GM18868 (cell line): Measurements from ENCODE around the gene TUBGCP6.

Source experiments
- ATAC-seq: cut with Tn5 transposase; IDR thresholded peaks from one replicate; pipeline ENCODE4 v1.9.1; 2021; ENCODE audit warnings: mild to moderate bottlenecking, moderate library complexity; ENCODE audit not compliant: unreplicated experiment

TUBGCP6 gene, protein sequence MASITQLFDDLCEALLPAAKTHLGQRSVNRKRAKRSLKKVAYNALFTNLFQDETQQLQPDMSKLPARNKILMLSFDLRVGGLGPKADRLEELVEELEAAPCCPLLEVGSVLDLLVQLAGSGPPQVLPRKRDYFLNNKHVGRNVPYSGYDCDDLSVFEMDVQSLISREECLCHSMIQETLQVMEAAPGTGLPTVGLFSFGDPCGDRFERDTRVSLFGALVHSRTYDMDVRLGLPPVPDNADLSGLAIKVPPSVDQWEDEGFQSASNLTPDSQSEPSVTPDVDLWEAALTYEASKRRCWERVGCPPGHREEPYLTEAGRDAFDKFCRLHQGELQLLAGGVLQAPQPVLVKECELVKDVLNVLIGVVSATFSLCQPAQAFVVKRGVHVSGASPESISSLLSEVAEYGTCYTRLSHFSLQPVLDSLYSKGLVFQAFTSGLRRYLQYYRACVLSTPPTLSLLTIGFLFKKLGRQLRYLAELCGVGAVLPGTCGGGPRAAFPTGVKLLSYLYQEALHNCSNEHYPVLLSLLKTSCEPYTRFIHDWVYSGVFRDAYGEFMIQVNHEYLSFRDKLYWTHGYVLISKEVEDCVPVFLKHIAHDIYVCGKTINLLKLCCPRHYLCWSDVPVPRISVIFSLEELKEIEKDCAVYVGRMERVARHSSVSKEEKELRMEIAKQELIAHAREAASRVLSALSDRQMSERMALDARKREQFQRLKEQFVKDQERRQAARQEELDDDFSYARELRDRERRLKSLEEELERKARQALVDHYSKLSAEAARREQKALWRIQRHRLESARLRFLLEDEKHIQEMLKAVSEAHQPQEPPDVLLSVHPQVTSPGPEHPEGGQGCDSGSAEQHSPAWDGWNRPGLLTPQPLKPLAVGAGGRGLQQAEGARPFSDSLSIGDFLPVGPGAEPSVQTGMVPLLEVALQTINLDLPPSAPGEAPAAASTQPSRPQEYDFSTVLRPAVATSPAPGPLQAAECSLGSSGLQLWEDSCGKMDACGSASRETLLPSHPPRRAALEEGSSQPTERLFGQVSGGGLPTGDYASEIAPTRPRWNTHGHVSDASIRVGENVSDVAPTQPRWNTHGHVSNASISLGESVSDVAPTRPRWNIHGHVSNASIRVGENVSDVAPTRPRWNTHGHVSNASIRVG (N-terminal part only)

DNA sequence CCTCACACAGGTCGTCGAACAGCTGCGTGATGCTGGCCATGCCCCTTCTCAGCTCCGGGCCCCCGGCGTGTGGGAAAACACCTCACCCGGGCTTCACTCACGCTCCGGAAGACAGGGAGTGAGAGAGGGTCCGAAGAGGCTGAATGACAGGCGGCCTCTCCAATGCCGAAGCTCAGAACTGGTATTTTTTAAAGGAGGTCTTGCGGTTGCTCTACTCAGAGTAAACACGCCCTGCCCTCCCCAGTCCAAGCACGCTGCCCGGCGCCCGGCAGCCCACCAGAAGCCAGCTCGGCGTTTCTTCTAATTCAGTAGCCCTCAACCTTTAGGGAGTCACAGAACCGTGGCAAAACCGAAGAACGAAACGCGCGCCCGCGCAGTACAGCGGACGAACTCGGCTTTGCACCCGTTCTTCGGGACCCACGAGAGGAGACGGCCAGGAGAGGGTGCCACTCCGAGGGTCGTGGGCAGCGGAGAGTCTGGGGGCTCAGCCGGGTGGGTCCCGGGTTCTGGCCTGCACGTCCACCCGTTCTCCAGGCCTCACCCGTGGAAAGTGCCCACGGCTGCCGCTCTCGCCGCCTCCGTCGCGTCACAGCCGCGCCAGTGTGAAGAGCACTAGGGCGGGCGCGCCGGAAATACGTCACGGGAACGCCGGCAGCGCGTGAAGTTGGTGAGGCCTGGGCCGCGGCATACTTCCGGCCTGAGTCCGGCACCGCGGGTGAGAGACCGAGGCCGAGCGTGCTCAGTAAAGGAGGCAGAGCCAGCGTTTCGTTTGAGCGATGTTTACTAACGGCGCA, at the start of gene TUBGCP6:
Gene TUBGCP6, minus strand, starts transcription at position 604 of the 794 bp plus-strand sequence. Its CDS starts 564 bp downstream, at position 40.
- peak; percentile 73 for ATAC-seq

DNA sequence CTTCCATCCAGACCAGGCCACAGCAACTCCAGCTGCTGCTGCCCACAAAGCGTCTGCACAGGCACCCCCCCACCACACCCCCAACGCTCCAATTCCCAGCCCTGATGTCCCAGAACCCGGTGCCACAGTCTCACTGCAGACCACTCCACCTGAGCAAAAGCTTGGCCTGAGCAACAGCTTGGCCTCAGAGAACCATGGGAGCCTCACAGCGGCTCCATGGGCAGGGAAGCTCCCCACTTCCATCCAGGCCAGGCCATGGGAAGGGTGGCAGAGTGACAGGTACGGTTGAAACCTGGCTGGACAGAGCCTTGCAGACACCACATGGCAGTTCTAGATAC, 49.5 kb upstream of the TUBGCP6 start:
- ATAC-seq = no peak

DNA sequence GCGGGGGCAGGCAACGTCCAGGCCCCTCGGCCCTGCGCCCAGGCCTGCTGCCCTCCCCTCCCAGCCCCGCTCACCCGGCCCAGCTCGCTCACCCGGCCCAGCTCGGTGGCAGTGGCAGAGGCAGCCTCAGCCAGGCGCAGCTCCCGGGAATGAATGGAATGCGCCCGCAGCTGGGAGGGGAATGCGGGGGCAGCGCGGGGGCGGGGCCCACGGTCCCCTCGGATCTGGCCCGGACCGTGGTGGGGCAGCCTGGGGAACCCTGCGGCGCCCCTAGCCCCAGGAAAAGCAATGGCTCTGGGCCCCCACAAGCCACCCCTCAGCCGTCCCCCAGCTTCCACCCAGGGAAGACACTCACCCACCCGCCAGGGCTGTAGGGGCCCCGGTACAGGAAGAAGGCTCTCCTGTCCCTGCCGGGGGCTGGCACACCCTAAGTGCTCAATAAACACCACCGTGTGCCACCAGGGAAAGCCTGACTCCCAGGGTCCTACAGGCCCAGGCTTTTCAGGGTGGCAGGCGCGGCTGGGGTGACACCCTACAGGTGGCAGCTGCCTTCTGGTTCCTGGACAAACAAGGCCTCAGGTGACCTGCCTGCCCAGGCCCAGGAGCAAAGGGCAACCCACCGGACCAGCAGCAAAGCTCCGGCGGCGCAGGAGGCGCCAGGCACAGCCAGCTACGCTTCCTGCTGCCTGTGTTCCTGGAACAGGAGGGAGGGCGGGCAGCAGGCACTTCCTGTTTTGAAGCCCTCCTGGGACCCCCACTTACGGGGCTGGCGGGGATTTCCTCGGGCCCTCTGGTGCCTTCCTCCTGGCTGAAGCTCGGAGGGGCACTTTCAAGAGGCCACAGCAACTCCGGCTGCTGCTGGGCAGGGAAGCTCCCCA, 48.9 kb upstream of the TUBGCP6 start:
- no peak for ATAC-seq

DNA sequence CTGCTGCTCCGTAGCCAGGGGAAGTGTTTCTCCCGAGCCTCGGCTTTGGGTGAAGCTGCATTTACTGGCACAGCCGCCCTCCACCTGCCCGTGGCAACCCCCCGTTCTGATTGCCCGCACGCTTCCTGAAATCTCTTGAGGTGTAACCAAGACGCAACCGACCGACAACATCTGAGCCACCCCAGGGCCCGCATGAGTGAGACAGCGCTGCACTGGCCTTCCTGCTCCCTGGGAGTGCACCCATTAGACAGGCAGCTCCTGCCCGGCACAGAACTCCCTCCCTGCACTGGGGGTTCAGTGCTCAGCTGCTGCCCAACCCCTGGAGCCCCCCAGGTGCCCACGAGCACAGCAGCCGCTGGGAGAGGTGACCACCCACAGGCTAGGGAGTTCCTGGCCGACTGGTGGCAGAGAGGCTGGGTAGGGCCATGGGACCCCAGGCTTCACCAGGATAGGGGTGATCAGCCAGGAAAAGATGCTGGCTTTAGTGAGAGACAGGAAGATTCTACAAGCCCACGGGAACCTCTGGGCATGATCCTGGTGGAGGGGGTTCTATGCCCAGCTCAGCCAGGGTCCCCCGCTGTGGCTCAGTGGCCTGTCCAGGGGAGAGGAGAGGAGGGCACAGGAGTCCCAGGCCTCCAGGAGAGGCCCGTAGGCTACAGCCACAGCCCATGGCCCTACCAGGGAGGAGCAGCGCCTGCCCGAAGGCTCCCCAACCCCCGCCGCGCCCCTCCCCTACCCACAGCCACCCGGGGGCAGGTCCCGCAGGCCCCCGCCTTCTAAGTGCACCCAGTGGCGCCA, 48.0 kb upstream of the TUBGCP6 start:
- ATAC-seq = peak; percentile 38

- ATAC-seq = no peak
Measured at GRCh38 chr22:50289942-50290630, 45.3 kb upstream of the TUBGCP6 start.

DNA sequence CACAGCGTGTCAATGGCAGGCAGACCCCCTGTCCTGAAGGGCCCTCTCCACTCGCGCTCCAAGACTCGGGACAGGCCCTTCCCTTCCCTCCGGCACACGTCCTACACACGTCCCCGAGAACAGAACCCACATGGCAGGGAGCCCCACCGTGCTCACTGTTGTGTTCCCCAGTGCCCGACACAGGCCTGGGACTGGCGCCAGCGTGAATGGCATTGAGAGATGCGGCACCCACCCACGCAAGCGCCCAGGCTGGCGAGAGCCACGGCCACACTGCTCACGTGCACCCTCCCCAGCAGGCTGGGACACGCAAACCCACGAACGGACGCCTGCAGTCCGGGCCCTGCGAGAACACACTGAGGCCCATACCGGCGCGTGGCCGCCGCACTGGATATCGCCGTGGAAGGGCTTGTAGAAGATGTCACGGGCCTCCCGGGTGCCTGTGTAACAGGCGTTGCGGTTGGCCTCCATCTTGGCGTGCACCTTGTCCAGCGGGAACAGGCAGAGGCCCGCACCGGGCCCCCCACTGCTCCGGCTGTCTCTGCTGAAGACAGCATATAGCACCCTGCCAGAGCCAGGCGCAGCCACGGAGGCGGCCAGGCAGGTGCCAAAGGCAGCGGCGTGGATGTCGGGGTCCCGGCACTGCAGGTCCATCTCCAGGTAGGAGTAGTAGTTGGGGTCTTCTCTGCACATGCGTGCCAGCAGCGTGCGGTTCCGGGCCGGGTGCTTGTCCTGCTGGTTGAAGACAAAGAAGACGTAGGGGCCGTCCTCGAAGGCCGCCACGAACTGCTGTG, 44.5 kb upstream of the TUBGCP6 start:
- no peak for ATAC-seq

GRCh38 chr22:50287731-50288130, 42.9 kb upstream of the TUBGCP6 start:
- ATAC-seq = no peak

DNA sequence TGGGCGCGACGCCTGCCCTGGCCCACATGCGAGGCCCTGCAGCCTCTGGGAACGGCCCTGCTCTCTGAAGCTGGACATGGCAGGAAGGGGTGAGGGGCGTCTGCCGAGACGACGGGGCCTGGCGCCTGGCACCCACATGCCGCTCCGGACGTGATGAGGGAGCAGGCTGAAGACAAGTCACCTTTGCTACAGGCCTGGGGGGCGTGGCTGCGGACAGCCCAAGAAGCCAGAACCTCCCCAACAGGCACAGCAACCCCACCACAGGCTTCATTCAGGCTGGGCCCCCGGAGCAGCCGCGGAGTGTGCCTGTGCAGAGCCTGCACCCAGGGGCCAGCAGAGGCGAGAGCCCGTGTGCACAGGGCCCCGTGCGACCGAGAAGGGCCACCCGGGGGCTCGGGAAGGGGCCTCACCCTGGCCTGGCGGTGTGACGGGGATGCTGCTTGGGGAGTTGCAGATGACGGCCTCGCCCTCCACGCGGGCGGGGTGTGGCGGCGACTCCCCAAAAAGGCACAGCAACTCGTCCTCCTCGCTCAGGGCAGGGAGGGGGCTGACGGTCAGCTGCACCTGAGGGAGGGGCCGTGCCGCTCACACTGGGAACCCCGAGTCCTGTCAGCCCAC, 42.0 kb upstream of the TUBGCP6 start:
- ATAC-seq = no peak

DNA sequence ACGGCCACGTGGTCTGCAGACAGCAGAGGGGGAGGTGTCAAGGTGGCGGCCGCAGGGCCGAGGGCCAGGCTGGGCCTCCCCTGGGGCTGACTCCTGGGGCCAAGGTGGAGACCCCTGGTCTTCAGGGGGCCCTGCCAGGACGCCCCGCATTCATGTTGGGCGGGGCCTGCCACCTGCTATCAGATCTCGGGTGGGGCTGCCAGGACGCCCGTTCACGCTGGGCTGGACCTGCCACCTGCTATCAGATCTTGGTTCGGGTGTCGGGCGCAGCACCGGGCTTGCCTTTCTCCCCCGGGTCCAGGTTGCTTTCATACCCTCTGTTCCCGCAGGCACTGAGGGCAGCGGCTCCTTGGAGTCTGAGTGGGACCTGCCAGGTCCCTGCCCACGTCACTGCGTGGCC, 41.5 kb upstream of the TUBGCP6 start:
- ATAC-seq = no peak

DNA sequence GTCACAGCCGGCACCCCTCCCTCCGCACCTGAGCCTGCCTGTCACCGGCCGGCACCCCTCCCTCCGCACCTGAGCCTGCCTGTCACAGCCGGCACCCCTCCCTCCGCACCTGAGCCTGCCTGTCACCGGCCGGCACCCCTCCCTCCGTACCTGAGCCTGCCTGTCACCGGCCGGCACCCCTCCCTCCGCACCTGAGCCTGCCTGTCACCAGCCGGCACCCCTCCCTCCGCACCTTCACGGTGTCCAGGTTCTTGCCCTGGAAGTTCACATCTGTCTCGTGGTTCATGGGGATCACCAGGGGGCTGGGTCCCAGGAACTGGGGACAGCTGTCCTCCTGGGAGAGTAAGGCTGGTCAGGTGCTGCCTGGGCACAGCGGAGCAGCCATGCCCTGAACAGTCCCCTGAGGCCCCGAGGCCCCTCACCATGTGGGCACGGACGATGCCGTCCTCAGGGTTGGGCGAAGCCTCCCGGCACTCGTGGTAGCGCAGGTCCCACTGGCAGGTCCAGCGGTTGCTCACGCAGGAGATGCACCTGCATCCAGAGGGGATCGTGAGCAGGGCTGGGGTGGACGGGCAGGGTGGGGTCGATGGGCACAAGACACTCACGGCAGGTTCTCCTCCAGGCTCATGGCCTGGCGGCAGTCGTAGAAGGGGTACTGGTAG, 40.9 kb upstream of the TUBGCP6 start:
- ATAC-seq = no peak

DNA sequence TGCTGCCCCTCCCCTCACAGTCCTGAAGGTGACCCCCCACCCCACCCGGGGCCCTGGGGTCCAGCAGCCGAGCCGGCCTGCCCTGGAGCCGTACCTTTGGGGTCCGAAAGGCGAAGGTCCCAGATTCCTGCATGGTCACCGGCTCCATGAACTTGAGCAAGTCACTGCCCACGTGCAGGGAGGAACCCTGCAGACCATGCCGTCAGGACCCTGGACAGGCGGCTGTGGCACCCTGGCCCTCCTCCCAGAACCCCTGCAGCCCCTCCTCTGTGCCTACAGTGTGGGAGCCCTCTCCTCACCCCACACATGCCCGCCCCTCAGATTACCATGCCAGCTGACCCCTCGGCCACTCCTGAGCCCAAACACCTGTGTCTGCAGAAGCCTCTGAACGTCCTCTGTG, 39.7 kb upstream of the TUBGCP6 start:
- ATAC-seq = no peak

- ATAC-seq = no peak
Measured at GRCh38 chr22:50283821-50284220, 39.0 kb upstream of the TUBGCP6 start.

DNA sequence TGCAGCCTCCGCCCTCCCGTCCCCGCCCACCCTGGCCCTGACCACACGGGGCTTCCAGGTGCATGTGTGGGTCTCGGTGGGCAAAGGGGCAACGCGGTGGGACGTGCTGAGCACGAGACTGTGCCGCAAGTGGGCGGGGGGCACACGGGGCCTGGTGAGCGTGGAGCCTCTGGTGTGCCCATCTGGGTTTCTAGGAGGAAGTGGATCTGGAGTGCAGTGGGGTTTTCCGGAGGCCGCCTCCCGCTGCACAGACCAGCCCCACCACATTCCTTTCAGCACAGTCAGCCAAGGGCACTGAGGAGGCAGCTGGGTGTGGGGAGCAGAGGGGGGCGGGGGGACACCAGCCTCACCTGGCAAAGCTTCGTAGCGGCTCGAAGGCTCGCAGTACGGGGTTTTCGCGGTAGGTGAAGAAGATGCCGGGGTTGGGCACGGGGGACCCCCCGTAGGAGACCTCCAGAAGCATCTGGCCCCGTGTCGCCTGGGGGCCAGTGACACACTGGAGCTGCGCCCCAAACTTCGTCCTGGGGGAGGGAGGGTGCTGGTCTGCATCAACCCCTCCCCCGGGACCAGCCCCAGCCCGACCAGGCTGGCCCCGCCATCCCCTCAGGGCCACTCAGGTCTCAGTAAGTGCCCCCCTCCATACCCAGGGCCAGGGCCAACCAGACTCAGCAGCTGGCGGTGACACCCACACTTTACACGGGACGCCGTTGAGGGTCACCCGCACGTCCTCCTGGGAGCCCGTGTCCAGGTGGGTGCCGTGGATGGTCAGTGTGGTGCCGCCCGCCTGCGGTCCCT, 37.7 kb upstream of the TUBGCP6 start:
- ATAC-seq = no peak

GRCh38 chr22:50281957-50282356, 37.1 kb upstream of the TUBGCP6 start:
- ATAC-seq = no peak

- no peak for ATAC-seq
Measured at GRCh38 chr22:50281384-50281760, 36.5 kb upstream of the TUBGCP6 start.
